Measurements from ENCODE around the gene RNF152.

DNA sequence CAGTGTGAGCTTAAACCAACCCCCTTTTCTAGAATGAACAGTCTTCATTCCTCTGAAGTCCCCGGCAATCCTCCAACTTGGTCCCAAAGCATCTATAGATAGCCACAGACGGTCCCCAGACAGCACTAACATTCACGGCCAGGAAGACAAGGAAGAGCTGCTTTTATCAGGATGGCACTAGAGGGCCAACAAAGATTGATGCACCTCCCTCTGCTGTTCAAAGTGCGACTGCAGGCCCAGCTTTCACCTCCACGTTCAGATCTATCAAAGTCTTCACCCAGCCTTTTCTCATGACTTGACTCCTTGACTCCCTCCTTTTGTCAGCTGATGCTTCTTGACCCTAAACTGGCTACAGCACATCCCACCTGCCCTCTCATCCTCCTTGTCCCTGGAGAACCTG lies 54.3 kb downstream of the RNF152 start:
- TF ChIP-seq CTCF (IDR thresholded peaks at IDR 0.05) (no peak), POLR2A (IDR thresholded peaks at IDR 0.05) (no peak)

All from thyroid gland (tissue), 4 donors.